Subcutaneous adipose tissue (tissue), 4 donors: ENCODE results near the gene PAQR6. TPM values are rescaled to one million over a fixed set of nuclear protein-coding genes. Genes with fewer than 3 reads are reported as not detected.

ENCODE experiments used
- total RNA-seq, 4 donors: library from RNA; depleted of rRNA; stranded (reverse); fragments of >200 nt; gene quantifications; one replicate each; pipeline ENCODE4 v1.1.0, GENCODE V29; 2016
- TF ChIP-seq, protein P1 (sequence below): fragments of 450-650 bp; IDR thresholded peaks from one replicate; pipeline ENCODE4 v1.5.1; 2016; ENCODE audit warnings: low read depth, mild to moderate bottlenecking, control low read depth, antibody characterized with exemption, moderate library complexity

Gene PAQR6
- total RNA-seq, 4 donors from 2014 or later: 0.66 to 1.5 (median 1.0) TPM; not detected in 1

DNA sequence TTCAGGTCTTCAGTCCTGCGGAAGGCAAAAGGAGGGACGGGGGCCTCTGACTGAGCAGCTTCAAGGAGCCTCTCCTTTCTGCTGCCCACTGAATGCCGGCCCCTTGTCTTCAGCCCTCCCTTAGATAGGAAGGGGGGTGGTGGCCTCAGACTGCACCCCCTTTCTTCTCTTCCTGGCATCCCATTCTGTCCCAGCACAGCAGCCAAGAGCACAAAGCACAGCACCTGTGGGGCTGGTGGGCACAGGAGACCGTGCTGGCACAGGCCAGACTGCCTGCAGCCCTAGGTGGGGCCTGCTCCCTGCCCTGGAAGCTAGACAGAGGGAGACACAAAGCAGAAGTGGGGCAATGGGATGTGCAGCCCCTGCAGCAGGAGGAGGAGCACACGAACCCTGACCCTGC is 1.7 kb upstream of the PAQR6 start:
- TF ChIP-seq, protein P1, sequence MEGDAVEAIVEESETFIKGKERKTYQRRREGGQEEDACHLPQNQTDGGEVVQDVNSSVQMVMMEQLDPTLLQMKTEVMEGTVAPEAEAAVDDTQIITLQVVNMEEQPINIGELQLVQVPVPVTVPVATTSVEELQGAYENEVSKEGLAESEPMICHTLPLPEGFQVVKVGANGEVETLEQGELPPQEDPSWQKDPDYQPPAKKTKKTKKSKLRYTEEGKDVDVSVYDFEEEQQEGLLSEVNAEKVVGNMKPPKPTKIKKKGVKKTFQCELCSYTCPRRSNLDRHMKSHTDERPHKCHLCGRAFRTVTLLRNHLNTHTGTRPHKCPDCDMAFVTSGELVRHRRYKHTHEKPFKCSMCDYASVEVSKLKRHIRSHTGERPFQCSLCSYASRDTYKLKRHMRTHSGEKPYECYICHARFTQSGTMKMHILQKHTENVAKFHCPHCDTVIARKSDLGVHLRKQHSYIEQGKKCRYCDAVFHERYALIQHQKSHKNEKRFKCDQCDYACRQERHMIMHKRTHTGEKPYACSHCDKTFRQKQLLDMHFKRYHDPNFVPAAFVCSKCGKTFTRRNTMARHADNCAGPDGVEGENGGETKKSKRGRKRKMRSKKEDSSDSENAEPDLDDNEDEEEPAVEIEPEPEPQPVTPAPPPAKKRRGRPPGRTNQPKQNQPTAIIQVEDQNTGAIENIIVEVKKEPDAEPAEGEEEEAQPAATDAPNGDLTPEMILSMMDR: no peak

DNA sequence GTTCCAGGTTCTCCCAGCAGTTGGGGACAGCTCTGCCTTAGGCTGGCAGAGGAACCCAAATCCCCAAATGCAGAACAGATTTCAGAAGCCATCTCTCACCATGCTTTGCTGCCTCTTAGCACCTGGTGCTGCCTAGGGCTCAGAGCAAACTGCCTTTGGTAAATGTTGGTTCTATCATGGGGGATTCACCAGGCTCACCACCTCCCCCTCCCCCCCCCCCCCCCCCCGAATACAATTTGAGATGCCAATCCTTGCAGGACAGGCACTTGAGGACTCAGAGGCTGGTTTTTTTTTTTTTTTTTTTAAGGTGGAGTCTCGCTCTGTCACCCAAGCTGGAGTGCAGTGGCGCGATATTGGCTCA is 447 bp upstream of the PAQR6 start:
- TF ChIP-seq, protein P1: no peak

DNA sequence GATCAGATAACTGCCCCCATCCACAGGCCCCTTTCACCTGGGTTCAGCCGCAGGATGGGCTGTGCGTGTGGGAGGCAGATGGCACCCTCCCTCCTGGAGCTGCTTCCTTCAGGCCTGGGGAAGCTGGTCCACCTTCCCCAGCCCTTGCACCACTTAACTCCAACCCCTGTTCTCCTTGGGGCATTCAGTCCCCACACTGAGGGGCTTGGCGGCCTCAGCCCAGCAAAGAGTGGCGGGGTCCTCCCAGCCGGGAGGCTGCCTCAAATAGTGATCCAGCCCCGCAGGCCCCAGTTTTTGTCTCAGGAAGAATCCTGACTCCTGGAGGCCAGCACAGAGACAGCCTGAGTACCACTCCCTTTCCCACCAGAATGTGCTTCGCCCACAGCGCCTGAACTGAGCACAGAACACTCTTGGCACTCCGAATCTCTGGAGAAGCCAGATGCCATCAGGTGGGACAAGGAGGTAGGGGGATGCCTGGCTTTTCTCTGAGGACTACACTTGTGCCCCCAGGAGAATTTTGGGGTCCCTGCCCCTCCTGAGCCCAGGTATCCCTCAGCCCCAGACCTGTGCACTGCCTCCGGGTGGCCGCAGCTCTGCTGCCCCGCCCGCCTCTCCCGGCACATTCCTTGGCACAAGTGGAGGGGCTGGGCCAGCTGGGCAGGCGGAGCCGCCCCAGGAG is 936 bp downstream of the PAQR6 start:
- TF ChIP-seq, protein P1: no peak

DNA sequence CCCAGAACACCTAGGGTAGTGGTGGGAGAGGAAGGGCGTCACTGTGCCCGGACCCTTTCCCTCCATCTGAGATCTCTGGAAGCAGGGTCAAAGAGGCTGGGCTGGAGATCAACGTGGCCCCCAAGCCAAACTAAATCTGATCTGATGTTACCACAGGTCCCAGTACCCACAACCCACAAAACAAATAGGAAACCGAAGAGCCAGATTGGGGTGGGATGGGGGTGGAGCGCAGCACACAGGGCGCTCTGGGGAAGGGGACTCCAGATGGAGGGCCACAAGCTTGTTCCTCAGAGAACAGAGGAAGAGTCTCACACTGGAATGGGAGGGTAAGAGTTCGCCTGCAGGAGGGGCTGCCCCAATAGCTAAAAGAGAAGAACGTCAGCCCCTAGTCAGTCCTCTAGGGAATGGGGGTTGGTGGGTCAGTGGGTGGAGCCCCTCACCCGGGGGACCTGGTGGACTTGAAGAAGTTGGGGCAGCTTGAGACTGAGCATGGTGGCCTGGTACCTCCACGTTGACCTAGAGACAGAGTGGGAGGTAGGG is 1.5 kb downstream of the PAQR6 start:
- TF ChIP-seq, protein P1: no peak

DNA sequence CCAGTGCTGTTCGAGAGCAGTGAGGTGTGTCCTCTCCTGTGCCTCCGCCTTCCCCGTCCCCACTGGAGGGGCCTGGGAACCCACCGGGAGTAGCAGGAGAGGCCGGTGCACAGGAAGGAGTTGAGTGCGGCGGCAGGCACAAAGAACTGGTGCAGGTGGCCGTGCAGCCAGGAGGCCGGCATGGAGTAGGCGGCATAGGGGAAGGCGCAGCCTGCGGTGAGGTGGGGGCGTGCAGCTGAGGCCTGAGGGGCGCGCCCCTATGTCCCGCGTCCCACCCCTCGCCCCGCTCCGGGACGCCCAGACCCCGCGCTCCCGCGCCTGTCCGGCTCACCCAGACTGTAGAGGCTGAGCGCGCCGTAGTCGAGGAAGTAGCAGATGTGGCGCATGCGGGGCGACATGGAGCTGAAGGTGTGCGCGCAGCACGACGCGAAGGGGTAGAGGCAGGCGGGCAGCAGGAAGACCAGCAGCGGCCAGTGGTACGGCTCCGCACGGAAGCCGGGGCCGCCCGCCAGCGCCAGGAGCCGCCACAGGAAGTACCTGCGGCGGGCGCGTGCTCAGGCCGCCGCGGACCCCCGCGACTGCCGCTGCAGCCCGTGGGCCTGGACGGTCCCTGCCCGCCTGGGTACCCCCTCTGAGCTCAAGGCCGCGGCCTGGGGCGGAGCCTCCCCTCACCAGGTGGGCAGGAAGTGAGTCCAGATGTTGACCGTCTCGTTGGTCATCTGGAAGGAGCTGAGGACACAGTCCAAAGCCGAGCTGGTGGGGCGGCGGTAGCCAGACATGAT is 2.2 kb downstream of the PAQR6 start:
- TF ChIP-seq, protein P1: no peak

DNA sequence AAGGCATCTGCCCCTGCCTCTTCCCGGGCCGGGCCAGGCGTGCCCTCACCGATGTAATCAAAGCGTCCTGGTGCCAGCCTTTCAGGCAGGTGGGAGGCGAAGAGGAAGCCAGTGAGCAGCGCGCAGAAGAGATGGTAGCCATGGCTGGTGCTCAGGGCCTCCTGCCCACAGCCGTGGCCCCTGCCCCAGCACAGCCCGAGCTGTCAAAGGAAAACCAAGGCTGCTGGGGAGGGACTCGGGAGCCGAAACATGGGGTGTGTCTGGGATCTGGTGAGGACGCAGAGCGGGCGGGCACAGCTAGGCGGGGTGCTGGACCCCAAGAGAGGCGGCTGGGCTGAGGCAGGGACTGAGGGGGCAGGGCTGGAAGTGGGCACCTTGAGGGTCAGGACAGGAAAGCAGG is 3.1 kb downstream of the PAQR6 start:
- TF ChIP-seq, protein P1: no peak

DNA sequence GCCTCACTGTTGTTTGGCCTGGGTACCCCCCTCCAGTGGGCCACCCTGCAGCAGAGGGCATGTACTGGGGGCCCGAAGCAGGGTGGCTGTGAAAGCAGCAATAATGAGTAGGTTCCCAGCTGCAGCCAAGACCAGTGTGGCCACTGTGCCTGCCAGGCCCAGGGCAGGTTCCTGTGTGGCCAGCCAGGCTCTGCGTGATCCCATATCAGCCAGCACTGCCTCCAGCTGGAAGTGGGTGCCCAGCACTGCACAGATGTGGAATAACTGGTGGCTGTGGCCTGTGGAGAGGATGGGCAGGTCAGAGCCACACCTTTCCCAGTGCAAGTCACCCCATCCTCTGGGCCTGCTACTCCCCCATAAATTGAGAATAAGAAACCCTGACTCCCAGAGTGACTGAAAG is 3.7 kb downstream of the PAQR6 start:
- TF ChIP-seq, protein P1: no peak
